Natural killer cell treated with Interleukin-12 subunit alpha and Interleukin-12 subunit beta and Interleukin-15 and Interleukin-18, amount 100 ng/mL, for 72 hours (primary cell): ENCODE measurements around the gene CNST. TPM values are rescaled to one million over a fixed set of nuclear protein-coding genes. Genes with fewer than 3 reads are reported as not detected.
"Not testable (repeated sequence)": the region's sequence is repeated elsewhere in the genome, so short reads cannot be mapped to it uniquely, and the experiment has no call there.

Experiments
- ATAC-seq, 2 donors: fragments of 150-1000 bp; cut with Tn5 transposase in 1 of 2; sonication (Bioruptor Pico), chemical (Tn5 transposase) in 1 of 2; 2 replicates each; pipeline ENCODE4 v1.10.0; 2021
- DNase-seq: peaks from one replicate; pipeline ENCODE4 v3.0.0; 2022; ENCODE audit warnings: low spot score
- H3K27ac Mint-ChIP-seq, 2 donors: 1 replicate in 1 of 2; 2 replicates in 1 of 2; pipeline ENCODE4 v1.8.0; 2022; ENCODE audit warnings: mixed read lengths in 2 of 2, mild to moderate bottlenecking in 1 of 2, moderate library complexity in 1 of 2
- H3K27me3 Mint-ChIP-seq, 2 donors: 1 replicate in 1 of 2; 2 replicates in 1 of 2; pipeline ENCODE4 v1.8.0; 2022; ENCODE audit warnings: mixed read lengths in 2 of 2
- H3K36me3 Mint-ChIP-seq: one replicate; pipeline ENCODE4 v1.8.0; 2022; ENCODE audit warnings: mixed read lengths
- H3K4me1 Mint-ChIP-seq, 2 donors: 1 replicate in 1 of 2; 2 replicates in 1 of 2; pipeline ENCODE4 v1.8.0; 2022; ENCODE audit warnings: low read depth in 2 of 2, mixed read lengths in 2 of 2, mild to moderate bottlenecking in 1 of 2
- H3K4me3 Mint-ChIP-seq: one replicate; pipeline ENCODE4 v1.8.0; 2022; ENCODE audit warnings: mixed read lengths
- H3K9me3 Mint-ChIP-seq: 2 replicates; pipeline ENCODE4 v1.8.0; 2022; ENCODE audit warnings: mixed read lengths
- total RNA-seq, 2 donors: library from RNA; stranded (reverse); gene quantifications; one replicate each; pipeline ENCODE4 v1.2.3, GENCODE V29; 2022

CNST gene
- total RNA-seq, 2 donors from 2014 or later: 31.0 to 37.6 TPM

GRCh38 chr1:246599315-246599714, 33.1 kb downstream of the CNST start:
- H3K27ac Mint-ChIP-seq: peak overlapping the region in 1 of 2 donors; percentile 13
- no peak for DNase-seq
- ATAC-seq: no peak
- H3K27me3 Mint-ChIP-seq: no peaks in the 10 kb centered on the region
- peaks cover 32 to 38% of the 10 kb centered on the region in 2 donors for H3K4me1 Mint-ChIP-seq
- no peaks in the 10 kb centered on the region for H3K36me3 Mint-ChIP-seq
- no peak overlapping the region for H3K4me3 Mint-ChIP-seq
- no peaks in the 10 kb centered on the region for H3K9me3 Mint-ChIP-seq

- Mint-ChIP-seq H3K27me3 (no peaks in the 10 kb centered on the region), H3K27ac (no peak overlapping the region), H3K36me3 (no peaks in the 10 kb centered on the region), H3K4me1 (peaks cover 32 to 38% of the 10 kb centered on the region in 2 donors), H3K4me3 (no peak overlapping the region), H3K9me3 (no peaks in the 10 kb centered on the region)
- ATAC-seq: no peak
- DNase-seq: no peak
Observed at GRCh38 chr1:246600579-246600978, 34.3 kb downstream of the CNST start.

GRCh38 chr1:246602194-246602593, 35.9 kb downstream of the CNST start:
- Mint-ChIP-seq H3K27me3 (no peaks in the 10 kb centered on the region), H3K4me3 (no peak overlapping the region), H3K36me3 (no peaks in the 10 kb centered on the region), H3K4me1 (peaks cover 32 to 38% of the 10 kb centered on the region in 2 donors), H3K27ac (peak overlapping the region in 1 of 2 donors; percentile 62), H3K9me3 (no peaks in the 10 kb centered on the region)
- DNase-seq (no peak), ATAC-seq (peak; percentile 67 to 88)

- not testable (repeated sequence) for H3K36me3 Mint-ChIP-seq, H3K27me3 Mint-ChIP-seq, DNase-seq, H3K27ac Mint-ChIP-seq, H3K4me3 Mint-ChIP-seq, H3K9me3 Mint-ChIP-seq, ATAC-seq
- peaks cover 41 to 45% of the 10 kb centered on the region in 2 donors for H3K4me1 Mint-ChIP-seq
Observed at GRCh38 chr1:246605231-246605630, 39.0 kb downstream of the CNST start.

GRCh38 chr1:246607462-246607861, 41.2 kb downstream of the CNST start:
- Mint-ChIP-seq H3K4me3 (no peak overlapping the region), H3K9me3 (no peaks in the 10 kb centered on the region), H3K27ac (no peak overlapping the region), H3K27me3 (no peaks in the 10 kb centered on the region), H3K4me1 (peaks cover 33 to 39% of the 10 kb centered on the region in 2 donors), H3K36me3 (no peaks in the 10 kb centered on the region)
- DNase-seq (no peak), ATAC-seq (no peak)

- Mint-ChIP-seq H3K36me3 (no peaks in the 10 kb centered on the region), H3K9me3 (no peaks in the 10 kb centered on the region), H3K4me1 (peaks cover 23 to 32% of the 10 kb centered on the region in 2 donors), H3K27ac (peak overlapping the region; percentile 51), H3K27me3 (no peaks in the 10 kb centered on the region), H3K4me3 (peak overlapping the region; percentile 25)
- ATAC-seq (peak; percentile 82 to 94), DNase-seq (peak; percentile 64)
Observed at GRCh38 chr1:246608616-246609376, 42.5 kb downstream of the CNST start.

- DNase-seq: no peak
- Mint-ChIP-seq H3K9me3 (no peaks in the 10 kb centered on the region), H3K36me3 (no peaks in the 10 kb centered on the region), H3K4me3 (no peak overlapping the region), H3K27ac (peak overlapping the region in 1 of 2 donors; percentile 51), H3K4me1 (peaks cover 23 to 35% of the 10 kb centered on the region in 2 donors), H3K27me3 (no peaks in the 10 kb centered on the region)
- ATAC-seq: no peak
Observed at GRCh38 chr1:246609632-246610031, 43.4 kb downstream of the CNST start.

- H3K4me1 Mint-ChIP-seq: peaks cover 23 to 32% of the 10 kb centered on the region in 2 donors
- H3K9me3 Mint-ChIP-seq: no peaks in the 10 kb centered on the region
- no peak overlapping the region for H3K4me3 Mint-ChIP-seq
- ATAC-seq (no peak), DNase-seq (no peak)
- no peaks in the 10 kb centered on the region for H3K27me3 Mint-ChIP-seq
- peak overlapping the region in 1 of 2 donors; percentile 66 for H3K27ac Mint-ChIP-seq
- H3K36me3 Mint-ChIP-seq: no peaks in the 10 kb centered on the region
Observed at GRCh38 chr1:246613096-246613758, 47.0 kb downstream of the CNST start.

GRCh38 chr1:246617156-246617555, 50.9 kb downstream of the CNST start:
- Mint-ChIP-seq H3K27me3 (no peaks in the 10 kb centered on the region), H3K4me3 (no peak overlapping the region), H3K4me1 (peaks cover 0 to 15% of the 10 kb centered on the region in 2 donors), H3K27ac (no peak overlapping the region), H3K9me3 (no peaks in the 10 kb centered on the region), H3K36me3 (peaks cover 2% of the 10 kb centered on the region)
- ATAC-seq (no peak), DNase-seq (no peak)

GRCh38 chr1:246617768-246618167, 51.5 kb downstream of the CNST start:
- H3K4me3 Mint-ChIP-seq: no peak overlapping the region
- no peak overlapping the region for H3K27ac Mint-ChIP-seq
- H3K27me3 Mint-ChIP-seq: no peaks in the 10 kb centered on the region
- H3K9me3 Mint-ChIP-seq: no peaks in the 10 kb centered on the region
- ATAC-seq (no peak), DNase-seq (no peak)
- H3K4me1 Mint-ChIP-seq: peaks cover 0 to 15% of the 10 kb centered on the region in 2 donors
- H3K36me3 Mint-ChIP-seq: peaks cover 6% of the 10 kb centered on the region

- H3K36me3 Mint-ChIP-seq: peaks cover 6% of the 10 kb centered on the region
- H3K27ac Mint-ChIP-seq: no peak overlapping the region
- DNase-seq (no peak), ATAC-seq (no peak)
- H3K27me3 Mint-ChIP-seq: no peaks in the 10 kb centered on the region
- H3K4me3 Mint-ChIP-seq: no peak overlapping the region
- H3K4me1 Mint-ChIP-seq: peaks cover 0 to 15% of the 10 kb centered on the region in 2 donors
- H3K9me3 Mint-ChIP-seq: no peaks in the 10 kb centered on the region
Observed at GRCh38 chr1:246618240-246618808, 52.1 kb downstream of the CNST start.

- H3K36me3 Mint-ChIP-seq: peaks cover 15% of the 10 kb centered on the region
- no peak for DNase-seq
Observed at GRCh38 chr1:246622035-246622652, 55.9 kb downstream of the CNST start.

GRCh38 chr1:246624091-246624490, 57.8 kb downstream of the CNST start:
- H3K4me3 Mint-ChIP-seq: no peak overlapping the region
- ATAC-seq (no peak), DNase-seq (no peak)
- H3K9me3 Mint-ChIP-seq: no peaks in the 10 kb centered on the region
- no peaks in the 10 kb centered on the region for H3K27me3 Mint-ChIP-seq
- H3K4me1 Mint-ChIP-seq: peaks cover 0 to 6% of the 10 kb centered on the region in 2 donors
- H3K36me3 Mint-ChIP-seq: peaks cover 19% of the 10 kb centered on the region
- H3K27ac Mint-ChIP-seq: no peak overlapping the region

More at GRCh38 chr1:246622035-246622652, 55.9 kb downstream of the CNST start:
- no peaks in the 10 kb centered on the region for H3K9me3 Mint-ChIP-seq
- no peak overlapping the region for H3K27ac Mint-ChIP-seq
- peaks cover 0 to 9% of the 10 kb centered on the region in 2 donors for H3K4me1 Mint-ChIP-seq
- H3K4me3 Mint-ChIP-seq: no peak overlapping the region
- no peaks in the 10 kb centered on the region for H3K27me3 Mint-ChIP-seq
- no peak for ATAC-seq
